ENCODE results near the gene ZNF335. TPM values are rescaled to one million over a fixed set of nuclear protein-coding genes. Genes with fewer than 3 reads are reported as not detected.
A peak's percentile ranks its signal among the peaks of the same experiment; 100 is the strongest.

ZNF335 gene
- total and polyA plus RNA-seq, 2 of the 13 experiments (the other 11 are each of a cell fraction or from before 2014, with no cell fraction given) = 9.7 to 13.7 TPM

GRCh38 chr20:45969712-45970634, 2.0 kb downstream of the ZNF335 start (continued):
- TF ChIP-seq RFX5 (IDR thresholded peaks at IDR 0.05; ENCODE audit: low read depth, low read length) (no peak), ZNF441 (CRISPR knock-in tag; IDR thresholded peaks at IDR 0.05; ENCODE audit: borderline replicate concordance) (no peak), CC2D1A (CRISPR knock-in tag; IDR thresholded peaks at IDR 0.05) (0 out of 2 replicates have a peak, but pooled peaks have one; percentile 66), ZNF790 (CRISPR knock-in tag; IDR thresholded peaks at IDR 0.05; ENCODE audit: borderline replicate concordance) (no peak), REPIN1 (CRISPR knock-in tag; IDR thresholded peaks at IDR 0.05; ENCODE audit: borderline replicate concordance, low read depth) (no peak), KLF13 (CRISPR knock-in tag; IDR thresholded peaks at IDR 0.05) (no peak), CBX2 (IDR thresholded peaks at IDR 0.05; ENCODE audit: low read depth, low read length) (no peak), CBX2 (CRISPR knock-in tag; IDR thresholded peaks at IDR 0.05; ENCODE audit: low read depth) (no peak; the same call in 1 of the 2 replicates), RFXANK (CRISPR knock-in tag; IDR thresholded peaks at IDR 0.05) (no peak), SMAD9 (CRISPR knock-in tag; IDR thresholded peaks at IDR 0.05) (no peak), ZNF652 (CRISPR knock-in tag; IDR thresholded peaks at IDR 0.05; ENCODE audit: borderline replicate concordance, low read depth) (no peak), RNF2 (conservative IDR thresholded peaks at IDR 0.05; ENCODE audit: low read depth) (no peak), RFX1 (IDR thresholded peaks at IDR 0.05) (no peak), PITX1 (CRISPR knock-in tag; IDR thresholded peaks at IDR 0.05) (peak; percentile 69; the same call in 1 of the 2 replicates), ZNF292 (CRISPR knock-in tag; IDR thresholded peaks at IDR 0.05; ENCODE audit: borderline replicate concordance, low read depth) (no peak), FLYWCH1 (CRISPR knock-in tag; IDR thresholded peaks at IDR 0.05) (no peak), ZNF281 (CRISPR knock-in tag; IDR thresholded peaks at IDR 0.05; ENCODE audit: borderline replicate concordance) (no peak), ZNF709 (CRISPR knock-in tag; IDR thresholded peaks at IDR 0.05) (no peak), ZNF556 (CRISPR knock-in tag; IDR thresholded peaks at IDR 0.05; ENCODE audit: borderline replicate concordance) (0 out of 2 replicates have a peak, but pooled peaks have one; percentile 22), HNRNPL (IDR thresholded peaks at IDR 0.05; ENCODE audit: low read depth, low read length) (no peak), DPF2 (CRISPR knock-in tag; IDR thresholded peaks at IDR 0.05; ENCODE audit: borderline replicate concordance, low read depth) (no peak), ZNF772 (CRISPR knock-in tag; IDR thresholded peaks at IDR 0.05) (0 out of 2 replicates have a peak, but pooled peaks have one; percentile 51), ZNF891 (CRISPR knock-in tag; IDR thresholded peaks at IDR 0.05) (no peak)
- TF ChIP-seq, protein P1, sequence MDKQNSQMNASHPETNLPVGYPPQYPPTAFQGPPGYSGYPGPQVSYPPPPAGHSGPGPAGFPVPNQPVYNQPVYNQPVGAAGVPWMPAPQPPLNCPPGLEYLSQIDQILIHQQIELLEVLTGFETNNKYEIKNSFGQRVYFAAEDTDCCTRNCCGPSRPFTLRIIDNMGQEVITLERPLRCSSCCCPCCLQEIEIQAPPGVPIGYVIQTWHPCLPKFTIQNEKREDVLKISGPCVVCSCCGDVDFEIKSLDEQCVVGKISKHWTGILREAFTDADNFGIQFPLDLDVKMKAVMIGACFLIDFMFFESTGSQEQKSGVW (CRISPR knock-in tag; IDR thresholded peaks at IDR 0.05; ENCODE audit: borderline replicate concordance) = no peak
- TF ChIP-seq, protein P2, sequence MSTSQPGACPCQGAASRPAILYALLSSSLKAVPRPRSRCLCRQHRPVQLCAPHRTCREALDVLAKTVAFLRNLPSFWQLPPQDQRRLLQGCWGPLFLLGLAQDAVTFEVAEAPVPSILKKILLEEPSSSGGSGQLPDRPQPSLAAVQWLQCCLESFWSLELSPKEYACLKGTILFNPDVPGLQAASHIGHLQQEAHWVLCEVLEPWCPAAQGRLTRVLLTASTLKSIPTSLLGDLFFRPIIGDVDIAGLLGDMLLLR (CRISPR knock-in tag; IDR thresholded peaks at IDR 0.05) = peak; percentile 68; the same call in 1 of the 2 replicates
- TF ChIP-seq, protein P3, sequence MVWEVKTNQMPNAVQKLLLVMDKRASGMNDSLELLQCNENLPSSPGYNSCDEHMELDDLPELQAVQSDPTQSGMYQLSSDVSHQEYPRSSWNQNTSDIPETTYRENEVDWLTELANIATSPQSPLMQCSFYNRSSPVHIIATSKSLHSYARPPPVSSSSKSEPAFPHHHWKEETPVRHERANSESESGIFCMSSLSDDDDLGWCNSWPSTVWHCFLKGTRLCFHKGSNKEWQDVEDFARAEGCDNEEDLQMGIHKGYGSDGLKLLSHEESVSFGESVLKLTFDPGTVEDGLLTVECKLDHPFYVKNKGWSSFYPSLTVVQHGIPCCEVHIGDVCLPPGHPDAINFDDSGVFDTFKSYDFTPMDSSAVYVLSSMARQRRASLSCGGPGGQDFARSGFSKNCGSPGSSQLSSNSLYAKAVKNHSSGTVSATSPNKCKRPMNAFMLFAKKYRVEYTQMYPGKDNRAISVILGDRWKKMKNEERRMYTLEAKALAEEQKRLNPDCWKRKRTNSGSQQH (CRISPR knock-in tag; IDR thresholded peaks at IDR 0.05; ENCODE audit: low read depth) = no peak

Measured in HepG2 (cell line).